ENCODE results near the gene MRPL52.

- TF ChIP-seq EP300 (IDR thresholded peaks at IDR 0.05): no peak
- no peak for TF ChIP-seq CTCF (IDR thresholded peaks at IDR 0.05)
- TF ChIP-seq POLR2A (IDR thresholded peaks at IDR 0.05; ENCODE audit: low read depth): no peak
Measured at GRCh38 chr14:22849212-22849819, 19.6 kb downstream of the MRPL52 start.

Measured in esophagus muscularis mucosa (tissue), 4 donors.